ENCODE data around the gene ACBD7.

- no peak for TF ChIP-seq CTCF (IDR thresholded peaks at IDR 0.05)
- TF ChIP-seq, protein P1, sequence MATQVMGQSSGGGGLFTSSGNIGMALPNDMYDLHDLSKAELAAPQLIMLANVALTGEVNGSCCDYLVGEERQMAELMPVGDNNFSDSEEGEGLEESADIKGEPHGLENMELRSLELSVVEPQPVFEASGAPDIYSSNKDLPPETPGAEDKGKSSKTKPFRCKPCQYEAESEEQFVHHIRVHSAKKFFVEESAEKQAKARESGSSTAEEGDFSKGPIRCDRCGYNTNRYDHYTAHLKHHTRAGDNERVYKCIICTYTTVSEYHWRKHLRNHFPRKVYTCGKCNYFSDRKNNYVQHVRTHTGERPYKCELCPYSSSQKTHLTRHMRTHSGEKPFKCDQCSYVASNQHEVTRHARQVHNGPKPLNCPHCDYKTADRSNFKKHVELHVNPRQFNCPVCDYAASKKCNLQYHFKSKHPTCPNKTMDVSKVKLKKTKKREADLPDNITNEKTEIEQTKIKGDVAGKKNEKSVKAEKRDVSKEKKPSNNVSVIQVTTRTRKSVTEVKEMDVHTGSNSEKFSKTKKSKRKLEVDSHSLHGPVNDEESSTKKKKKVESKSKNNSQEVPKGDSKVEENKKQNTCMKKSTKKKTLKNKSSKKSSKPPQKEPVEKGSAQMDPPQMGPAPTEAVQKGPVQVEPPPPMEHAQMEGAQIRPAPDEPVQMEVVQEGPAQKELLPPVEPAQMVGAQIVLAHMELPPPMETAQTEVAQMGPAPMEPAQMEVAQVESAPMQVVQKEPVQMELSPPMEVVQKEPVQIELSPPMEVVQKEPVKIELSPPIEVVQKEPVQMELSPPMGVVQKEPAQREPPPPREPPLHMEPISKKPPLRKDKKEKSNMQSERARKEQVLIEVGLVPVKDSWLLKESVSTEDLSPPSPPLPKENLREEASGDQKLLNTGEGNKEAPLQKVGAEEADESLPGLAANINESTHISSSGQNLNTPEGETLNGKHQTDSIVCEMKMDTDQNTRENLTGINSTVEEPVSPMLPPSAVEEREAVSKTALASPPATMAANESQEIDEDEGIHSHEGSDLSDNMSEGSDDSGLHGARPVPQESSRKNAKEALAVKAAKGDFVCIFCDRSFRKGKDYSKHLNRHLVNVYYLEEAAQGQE (IDR thresholded peaks at IDR 0.05; ENCODE audit: insufficient read depth in 1 of 2, low read depth in 2 of 2, low read length in 1 of 2) = no peak
Observed at GRCh38 chr10:15027741-15028140, 60.8 kb downstream of the ACBD7 start.

Data from Panc1 (cell line).